Uterus (tissue), 2 donors: ENCODE results near the gene RTL5.

Source experiments
- POLR2A ChIP-seq, 2 donors: fragments of 450-650 bp; IDR thresholded peaks; one replicate each; pipeline ENCODE4 v1.6.1; 2016; ENCODE audit warnings: antibody characterized with exemption in 2 of 2, mild to moderate bottlenecking in 1 of 2, moderate library complexity in 1 of 2
- TF ChIP-seq, protein P1 (sequence below), 4 experiments: fragments of 200-600 bp in 2 of 4; fragments of 450-650 bp in 2 of 4; sonication (generic) in 2 of 4; IDR thresholded peaks; one replicate each; pipeline ENCODE4 v1.5.1; 2016 to 2019; ENCODE audit warnings: antibody characterized with exemption in 4 of 4, mild to moderate bottlenecking in 2 of 4, moderate library complexity in 1 of 4

- TF ChIP-seq POLR2A (IDR thresholded peaks at IDR 0.05): no peak
- TF ChIP-seq, protein P1, sequence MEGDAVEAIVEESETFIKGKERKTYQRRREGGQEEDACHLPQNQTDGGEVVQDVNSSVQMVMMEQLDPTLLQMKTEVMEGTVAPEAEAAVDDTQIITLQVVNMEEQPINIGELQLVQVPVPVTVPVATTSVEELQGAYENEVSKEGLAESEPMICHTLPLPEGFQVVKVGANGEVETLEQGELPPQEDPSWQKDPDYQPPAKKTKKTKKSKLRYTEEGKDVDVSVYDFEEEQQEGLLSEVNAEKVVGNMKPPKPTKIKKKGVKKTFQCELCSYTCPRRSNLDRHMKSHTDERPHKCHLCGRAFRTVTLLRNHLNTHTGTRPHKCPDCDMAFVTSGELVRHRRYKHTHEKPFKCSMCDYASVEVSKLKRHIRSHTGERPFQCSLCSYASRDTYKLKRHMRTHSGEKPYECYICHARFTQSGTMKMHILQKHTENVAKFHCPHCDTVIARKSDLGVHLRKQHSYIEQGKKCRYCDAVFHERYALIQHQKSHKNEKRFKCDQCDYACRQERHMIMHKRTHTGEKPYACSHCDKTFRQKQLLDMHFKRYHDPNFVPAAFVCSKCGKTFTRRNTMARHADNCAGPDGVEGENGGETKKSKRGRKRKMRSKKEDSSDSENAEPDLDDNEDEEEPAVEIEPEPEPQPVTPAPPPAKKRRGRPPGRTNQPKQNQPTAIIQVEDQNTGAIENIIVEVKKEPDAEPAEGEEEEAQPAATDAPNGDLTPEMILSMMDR (IDR thresholded peaks at IDR 0.05): peak; percentile 72 to 83 (median 82)
These were observed 5.1 kb downstream of the RTL5 start for GRCh38 chrX:72126539-72127140.
